Measurements from ENCODE around the gene OR5D18.
"Not testable (repeated sequence)": the region's sequence is repeated elsewhere in the genome, so short reads cannot be mapped to it uniquely, and the experiment has no call there.

Gene OR5D18

DNA sequence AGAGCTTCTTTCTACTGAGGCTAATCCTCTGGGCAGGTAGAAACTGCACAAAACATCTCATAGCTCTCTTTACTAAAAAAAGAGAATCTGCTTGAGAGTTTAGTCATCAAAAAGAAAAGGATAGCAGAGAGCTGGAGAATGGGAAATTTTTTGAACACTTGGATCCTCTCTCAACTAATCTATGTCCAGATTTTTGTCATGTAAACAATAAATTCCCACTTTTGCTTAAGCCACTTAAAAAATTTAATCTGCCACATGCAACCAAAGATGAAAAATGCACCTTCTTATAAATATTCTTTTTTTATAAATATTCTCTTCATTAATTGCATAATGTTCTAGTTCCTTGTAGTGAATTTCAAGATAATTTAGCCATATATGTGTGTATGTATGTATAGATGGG is 29.6 kb downstream of the OR5D18 start:
- no peak overlapping the region for H3K27ac ChIP-seq (ENCODE audit: low read depth, low read length)
- H3K27me3 ChIP-seq (ENCODE audit: control insufficient read depth in 5 of 5, insufficient read depth in 4 of 5, low read length in 5 of 5): no peaks in the 10 kb centered on the region
- H3K4me1 ChIP-seq (ENCODE audit: control insufficient read depth in 5 of 5, insufficient read depth in 5 of 5, low read length in 5 of 5): peaks cover 0 to 3% (median 0%) of the 10 kb centered on the region in 5 donors
- no peak overlapping the region for H3K4me3 ChIP-seq (ENCODE audit: low read depth in 1 of 5, low read length in 5 of 5)
- no peak overlapping the region for H3K9ac ChIP-seq (ENCODE audit: low read length in 5 of 5)
- H3K9me3 ChIP-seq (ENCODE audit: control insufficient read depth in 5 of 5, low read length in 5 of 5): no peaks in the 10 kb centered on the region
- H3K36me3 ChIP-seq (ENCODE audit: control insufficient read depth in 5 of 5, insufficient read depth in 5 of 5, low read length in 5 of 5): no peaks in the 10 kb centered on the region

DNA sequence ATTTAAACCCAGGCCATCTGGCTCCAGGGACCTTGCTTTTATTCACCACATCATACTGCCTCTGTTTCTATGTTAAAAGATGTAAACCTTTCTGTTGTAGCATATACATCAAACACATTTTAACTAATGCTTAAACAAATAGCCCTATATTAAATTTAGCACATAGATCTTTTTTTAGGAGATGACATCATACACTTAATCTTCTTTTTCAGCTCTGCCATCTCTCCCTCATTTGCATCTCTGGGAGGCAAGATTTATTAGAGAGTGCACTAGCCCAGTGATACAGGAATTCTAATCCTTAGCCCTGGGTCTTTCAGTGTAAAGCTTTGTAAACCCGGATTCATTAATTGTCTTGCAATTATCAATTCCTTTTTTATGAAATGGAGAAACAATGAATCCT is 32.7 kb downstream of the OR5D18 start:
- Histone ChIP-seq H3K4me1 (ENCODE audit: control insufficient read depth in 5 of 5, insufficient read depth in 5 of 5, low read length in 5 of 5) (peaks cover 0 to 3% (median 0%) of the 10 kb centered on the region in 5 donors), H3K4me3 (ENCODE audit: low read depth in 1 of 5, low read length in 5 of 5) (no peak overlapping the region), H3K27me3 (ENCODE audit: control insufficient read depth in 5 of 5, insufficient read depth in 4 of 5, low read length in 5 of 5) (no peaks in the 10 kb centered on the region), H3K9ac (ENCODE audit: low read length in 5 of 5) (no peak overlapping the region), H3K36me3 (ENCODE audit: control insufficient read depth in 5 of 5, insufficient read depth in 5 of 5, low read length in 5 of 5) (no peaks in the 10 kb centered on the region), H3K9me3 (ENCODE audit: control insufficient read depth in 5 of 5, low read length in 5 of 5) (peaks cover 0 to 2% (median 0%) of the 10 kb centered on the region in 5 donors), H3K27ac (ENCODE audit: low read depth, low read length) (no peak overlapping the region)

DNA sequence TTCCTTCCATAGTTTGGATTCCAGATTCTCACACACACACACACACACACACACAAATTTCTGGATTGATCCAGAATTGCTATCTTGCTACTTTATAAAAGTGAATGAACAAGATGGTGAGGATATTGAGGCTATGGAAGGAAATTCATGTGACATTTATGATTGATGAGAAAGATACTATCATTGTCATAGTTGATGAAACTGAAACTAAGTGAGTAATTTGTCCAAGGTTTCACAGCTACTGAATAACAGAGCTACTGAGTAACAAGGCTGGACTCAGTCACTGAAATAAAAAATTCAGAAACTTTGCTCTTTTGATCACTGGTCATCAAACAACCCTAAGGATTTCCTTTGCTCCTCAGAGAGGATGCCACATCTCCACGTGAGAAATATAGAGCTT is 35.3 kb downstream of the OR5D18 start:
- Histone ChIP-seq H3K36me3 (ENCODE audit: control insufficient read depth in 5 of 5, insufficient read depth in 5 of 5, low read length in 5 of 5) (no peaks in the 10 kb centered on the region), H3K27me3 (ENCODE audit: control insufficient read depth in 5 of 5, insufficient read depth in 4 of 5, low read length in 5 of 5) (no peaks in the 10 kb centered on the region), H3K4me1 (ENCODE audit: control insufficient read depth in 5 of 5, insufficient read depth in 5 of 5, low read length in 5 of 5) (no peaks in the 10 kb centered on the region), H3K4me3 (ENCODE audit: low read depth in 1 of 5, low read length in 5 of 5) (no peak overlapping the region), H3K9me3 (ENCODE audit: control insufficient read depth in 5 of 5, low read length in 5 of 5) (peaks cover 0 to 2% (median 0%) of the 10 kb centered on the region in 5 donors), H3K27ac (ENCODE audit: low read depth, low read length) (no peak overlapping the region), H3K9ac (ENCODE audit: low read length in 5 of 5) (no peak overlapping the region)

DNA sequence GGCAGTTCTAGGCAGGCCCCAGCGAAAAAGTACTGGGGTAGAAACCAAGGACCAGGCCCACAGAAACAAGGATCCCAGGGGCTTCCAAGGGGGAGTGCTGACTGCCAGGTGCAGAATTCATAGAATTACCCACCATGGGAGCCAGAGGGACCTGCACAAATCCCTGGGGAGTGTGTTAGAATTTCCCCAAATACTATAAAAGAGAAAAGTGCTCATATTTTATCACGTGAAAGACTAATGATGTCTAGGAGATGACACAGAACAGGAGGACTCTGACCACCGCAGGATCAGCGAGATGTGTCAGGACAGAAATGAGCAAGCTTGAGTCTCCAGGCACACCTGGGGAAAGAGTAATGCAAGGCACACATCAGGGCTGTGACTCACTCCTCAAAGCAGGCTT is 47.9 kb downstream of the OR5D18 start:
- H3K4me3 ChIP-seq (ENCODE audit: low read depth in 1 of 5, low read length in 5 of 5); H3K9me3 ChIP-seq (ENCODE audit: control insufficient read depth in 5 of 5, low read length in 5 of 5); H3K27me3 ChIP-seq (ENCODE audit: control insufficient read depth in 5 of 5, insufficient read depth in 4 of 5, low read length in 5 of 5); H3K4me1 ChIP-seq (ENCODE audit: control insufficient read depth in 5 of 5, insufficient read depth in 5 of 5, low read length in 5 of 5); H3K27ac ChIP-seq (ENCODE audit: low read depth, low read length); H3K9ac ChIP-seq (ENCODE audit: low read length in 5 of 5); H3K36me3 ChIP-seq (ENCODE audit: control insufficient read depth in 5 of 5, insufficient read depth in 5 of 5, low read length in 5 of 5): not testable (repeated sequence)

Measured in subcutaneous abdominal adipose tissue (tissue), 5 donors.